ENCODE data around the gene HNRNPUL1. TPM values are rescaled to one million over a fixed set of nuclear protein-coding genes. Genes with fewer than 3 reads are reported as not detected.

Gene HNRNPUL1
- total RNA-seq, 1 experiment from 2014 or later = 158 TPM

DNA sequence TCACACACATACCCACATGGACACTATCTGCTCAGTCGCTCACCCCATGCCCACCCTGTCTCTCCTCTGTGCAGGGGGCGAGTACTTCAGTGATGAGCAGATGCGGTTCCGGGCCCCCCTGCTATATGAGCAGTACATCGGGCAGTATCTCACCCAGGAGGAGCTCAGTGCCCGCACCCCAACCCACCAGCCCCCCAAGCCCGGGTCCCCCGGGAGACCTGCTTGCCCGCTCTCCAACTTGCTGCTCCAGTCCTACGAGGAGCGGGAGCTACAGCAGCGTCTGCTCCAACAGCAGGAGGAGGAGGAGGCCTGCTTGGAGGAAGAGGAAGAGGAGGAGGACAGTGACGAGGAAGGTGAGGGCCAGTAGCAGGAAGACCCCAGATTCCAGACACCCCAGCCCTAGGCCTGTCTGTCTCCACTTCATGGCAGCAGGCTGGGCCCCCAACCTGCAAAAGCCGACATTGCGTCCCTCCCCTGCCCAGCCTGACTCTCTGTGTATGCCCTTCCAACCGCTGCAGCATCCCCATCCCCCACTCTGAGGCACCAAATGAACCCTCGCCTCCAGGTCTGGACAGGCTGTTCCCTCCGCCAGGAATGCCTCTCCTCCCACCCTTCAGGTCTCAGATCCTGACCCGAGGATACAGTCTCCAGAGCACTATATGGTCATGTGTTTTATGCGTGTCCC is 55.5 kb downstream of the HNRNPUL1 start:
- no peak overlapping the region for H3K9ac ChIP-seq (ENCODE audit: low read length)
- H3F3A ChIP-seq (ENCODE audit: low read length, unreplicated experiment) = peaks cover 6% of the 10 kb centered on the region
- no peak overlapping the region for H3K27ac ChIP-seq (ENCODE audit: low read length)
- TF ChIP-seq, protein P1, sequence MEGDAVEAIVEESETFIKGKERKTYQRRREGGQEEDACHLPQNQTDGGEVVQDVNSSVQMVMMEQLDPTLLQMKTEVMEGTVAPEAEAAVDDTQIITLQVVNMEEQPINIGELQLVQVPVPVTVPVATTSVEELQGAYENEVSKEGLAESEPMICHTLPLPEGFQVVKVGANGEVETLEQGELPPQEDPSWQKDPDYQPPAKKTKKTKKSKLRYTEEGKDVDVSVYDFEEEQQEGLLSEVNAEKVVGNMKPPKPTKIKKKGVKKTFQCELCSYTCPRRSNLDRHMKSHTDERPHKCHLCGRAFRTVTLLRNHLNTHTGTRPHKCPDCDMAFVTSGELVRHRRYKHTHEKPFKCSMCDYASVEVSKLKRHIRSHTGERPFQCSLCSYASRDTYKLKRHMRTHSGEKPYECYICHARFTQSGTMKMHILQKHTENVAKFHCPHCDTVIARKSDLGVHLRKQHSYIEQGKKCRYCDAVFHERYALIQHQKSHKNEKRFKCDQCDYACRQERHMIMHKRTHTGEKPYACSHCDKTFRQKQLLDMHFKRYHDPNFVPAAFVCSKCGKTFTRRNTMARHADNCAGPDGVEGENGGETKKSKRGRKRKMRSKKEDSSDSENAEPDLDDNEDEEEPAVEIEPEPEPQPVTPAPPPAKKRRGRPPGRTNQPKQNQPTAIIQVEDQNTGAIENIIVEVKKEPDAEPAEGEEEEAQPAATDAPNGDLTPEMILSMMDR (conservative IDR thresholded peaks at IDR 0.05; ENCODE audit: low read depth, low read length) = no peak
- no peak for TF ChIP-seq EZH2phosphoT487 (IDR thresholded peaks at IDR 0.05; ENCODE audit: borderline replicate concordance, low read length)
- TF ChIP-seq EZH2 (IDR thresholded peaks at IDR 0.05; ENCODE audit: low read length, unreplicated experiment) = no peak
- H3K9me3 ChIP-seq (ENCODE audit: low read length) = no peaks in the 10 kb centered on the region
- H3K4me2 ChIP-seq (ENCODE audit: low read length) = no peak overlapping the region
- BruUV-seq (replicated peaks) = no TSS peak
- peaks cover 29% of the 10 kb centered on the region for H3K4me1 ChIP-seq (ENCODE audit: insufficient read depth, low read length)
- POLR2A ChIA-PET (ENCODE audit: unreplicated experiment) = no interaction called here
- no peak for ATAC-seq
- intact Hi-C loops (cut with micrococcal nuclease) = no loop called here
- no peak overlapping the region for H2AFZ ChIP-seq (ENCODE audit: low read length)
- no peaks in the 10 kb centered on the region for H3K9me2 ChIP-seq (replicated peaks; ENCODE audit: low read length)
- CTCF ChIA-PET = no interaction called here
- no peak overlapping the region for H3K4me3 ChIP-seq (ENCODE audit: low read length)
- H3K79me2 ChIP-seq (ENCODE audit: low read length) = no peaks in the 10 kb centered on the region
- no peaks in the 10 kb centered on the region for H4K20me1 ChIP-seq (ENCODE audit: low read length)
- no peak for DNase-seq
- H3K36me3 ChIP-seq (ENCODE audit: low read depth, low read length) = peaks cover 8% of the 10 kb centered on the region; the same call in 1 of the 2 replicates
- H3K27me3 ChIP-seq (ENCODE audit: low read length) = no peaks in the 10 kb centered on the region

DNA sequence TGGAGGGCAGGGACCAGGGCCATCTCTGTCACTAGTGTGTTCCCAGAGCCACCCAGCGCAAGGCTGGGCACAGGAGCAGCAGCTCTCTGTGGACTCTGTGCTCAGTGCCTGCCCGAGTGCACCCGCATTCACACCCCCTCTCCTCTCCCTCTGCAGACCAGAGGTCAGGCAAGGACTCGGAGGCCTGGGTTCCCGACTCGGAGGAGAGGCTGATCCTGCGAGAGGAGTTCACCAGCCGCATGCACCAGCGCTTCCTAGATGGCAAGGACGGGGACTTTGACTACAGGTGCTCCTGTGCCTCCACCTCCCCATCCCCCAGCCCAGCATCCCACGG is 56.0 kb downstream of the HNRNPUL1 start:
- H3K4me2 ChIP-seq (ENCODE audit: low read length) = no peak overlapping the region
- H3K9me3 ChIP-seq (ENCODE audit: low read length) = no peaks in the 10 kb centered on the region
- BruUV-seq (replicated peaks) = no TSS peak
- ChIA-PET CTCF (no interaction called here), POLR2A (ENCODE audit: unreplicated experiment) (no interaction called here)
- H3K4me1 ChIP-seq (ENCODE audit: insufficient read depth, low read length) = peaks cover 34% of the 10 kb centered on the region
- H3F3A ChIP-seq (ENCODE audit: low read length, unreplicated experiment) = peaks cover 7% of the 10 kb centered on the region
- peaks cover 8% of the 10 kb centered on the region; the same call in 1 of the 2 replicates for H3K36me3 ChIP-seq (ENCODE audit: low read depth, low read length)
- no peak overlapping the region for H3K9ac ChIP-seq (ENCODE audit: low read length)
- H2AFZ ChIP-seq (ENCODE audit: low read length) = no peak overlapping the region
- DNase-seq = no peak
- H3K27me3 ChIP-seq (ENCODE audit: low read length) = no peaks in the 10 kb centered on the region
- no peak overlapping the region for H3K27ac ChIP-seq (ENCODE audit: low read length)
- ATAC-seq = no peak
- TF ChIP-seq EZH2phosphoT487 (IDR thresholded peaks at IDR 0.05; ENCODE audit: borderline replicate concordance, low read length) (no peak), EZH2 (IDR thresholded peaks at IDR 0.05; ENCODE audit: low read length, unreplicated experiment) (no peak)
- no peak overlapping the region for H3K4me3 ChIP-seq (ENCODE audit: low read length)
- no peaks in the 10 kb centered on the region for H3K9me2 ChIP-seq (replicated peaks; ENCODE audit: low read length)
- no peaks in the 10 kb centered on the region for H4K20me1 ChIP-seq (ENCODE audit: low read length)
- intact Hi-C loops (cut with micrococcal nuclease) = no loop called here
- no peaks in the 10 kb centered on the region for H3K79me2 ChIP-seq (ENCODE audit: low read length)

DNA sequence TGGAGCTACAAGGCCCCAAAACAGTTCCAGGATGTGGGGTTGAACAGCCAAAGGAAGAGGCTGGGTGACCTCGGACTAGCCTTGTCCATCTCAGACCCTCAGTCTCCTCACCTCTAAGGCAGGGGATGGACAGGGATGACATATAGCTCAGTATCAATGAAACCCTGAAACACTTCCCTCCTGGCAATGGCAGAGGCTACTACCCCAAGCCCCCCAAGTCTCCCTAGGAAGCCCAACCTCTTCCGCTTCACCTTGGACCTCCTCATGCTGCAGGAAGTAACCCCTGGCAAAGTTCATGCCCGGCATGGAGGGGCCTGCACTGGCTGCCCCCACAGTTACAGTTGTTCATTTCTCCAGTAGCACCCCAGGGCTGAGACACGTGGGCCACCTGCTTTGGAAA is 56.4 kb downstream of the HNRNPUL1 start:
- DNase-seq = no peak
- Histone ChIP-seq H2AFZ (ENCODE audit: low read length) (no peak overlapping the region), H3K4me3 (ENCODE audit: low read length) (no peak overlapping the region), H3K79me2 (ENCODE audit: low read length) (no peaks in the 10 kb centered on the region), H3K27me3 (ENCODE audit: low read length) (no peaks in the 10 kb centered on the region), H3F3A (ENCODE audit: low read length, unreplicated experiment) (peaks cover 7% of the 10 kb centered on the region), H3K4me2 (ENCODE audit: low read length) (no peak overlapping the region), H3K9me3 (ENCODE audit: low read length) (no peaks in the 10 kb centered on the region), H4K20me1 (ENCODE audit: low read length) (no peaks in the 10 kb centered on the region), H3K4me1 (ENCODE audit: insufficient read depth, low read length) (peaks cover 38% of the 10 kb centered on the region), H3K9ac (ENCODE audit: low read length) (no peak overlapping the region), H3K27ac (ENCODE audit: low read length) (no peak overlapping the region), H3K9me2 (replicated peaks; ENCODE audit: low read length) (no peaks in the 10 kb centered on the region), H3K36me3 (ENCODE audit: low read depth, low read length) (peaks cover 8% of the 10 kb centered on the region; the same call in 1 of the 2 replicates)
- TF ChIP-seq, protein P1 (conservative IDR thresholded peaks at IDR 0.05; ENCODE audit: low read depth, low read length) = no peak
- TF ChIP-seq EZH2 (IDR thresholded peaks at IDR 0.05; ENCODE audit: low read length, unreplicated experiment) (no peak), EZH2phosphoT487 (IDR thresholded peaks at IDR 0.05; ENCODE audit: borderline replicate concordance, low read length) (no peak)
- ChIA-PET POLR2A (ENCODE audit: unreplicated experiment) (interaction anchor here (0.6 kb wide), 1 partner anchor 119 kb away, joined by 3 read pairs; no protein-coding TSS in a partner anchor), CTCF (no interaction called here)
- intact Hi-C loops (cut with micrococcal nuclease) = no loop called here
- BruUV-seq (replicated peaks) = TSS peak; percentile 6
- ATAC-seq = no peak
